ENCODE results near the gene PLK3. TPM values are rescaled to one million over a fixed set of nuclear protein-coding genes. Genes with fewer than 3 reads are reported as not detected.

The PLK3 gene
- total RNA-seq, 1 donor: 44.0 TPM

DNA sequence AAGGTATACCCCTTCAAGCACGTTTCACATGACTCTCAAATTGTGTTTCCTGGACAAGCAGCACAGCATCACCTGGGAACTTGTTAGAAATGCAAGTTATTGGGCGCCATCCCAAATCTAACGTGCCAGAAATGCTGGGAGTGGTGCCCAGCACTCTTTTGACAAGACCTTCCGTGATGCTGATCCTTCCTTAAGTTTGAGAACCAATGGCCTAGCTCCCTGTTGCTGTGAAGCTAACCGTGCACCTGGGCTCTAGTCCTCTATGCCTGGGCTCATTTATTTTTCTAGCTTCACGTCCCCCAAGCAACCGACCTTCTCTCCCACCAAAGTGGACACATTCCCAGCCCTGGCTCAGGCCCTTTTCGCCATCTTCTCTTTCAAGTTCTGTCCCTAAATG is 16.5 kb upstream of the PLK3 start:
- H3K4me3 ChIP-seq (ENCODE audit: low read depth, low read length): peak overlapping the region; percentile 36
- TF ChIP-seq, protein P1, sequence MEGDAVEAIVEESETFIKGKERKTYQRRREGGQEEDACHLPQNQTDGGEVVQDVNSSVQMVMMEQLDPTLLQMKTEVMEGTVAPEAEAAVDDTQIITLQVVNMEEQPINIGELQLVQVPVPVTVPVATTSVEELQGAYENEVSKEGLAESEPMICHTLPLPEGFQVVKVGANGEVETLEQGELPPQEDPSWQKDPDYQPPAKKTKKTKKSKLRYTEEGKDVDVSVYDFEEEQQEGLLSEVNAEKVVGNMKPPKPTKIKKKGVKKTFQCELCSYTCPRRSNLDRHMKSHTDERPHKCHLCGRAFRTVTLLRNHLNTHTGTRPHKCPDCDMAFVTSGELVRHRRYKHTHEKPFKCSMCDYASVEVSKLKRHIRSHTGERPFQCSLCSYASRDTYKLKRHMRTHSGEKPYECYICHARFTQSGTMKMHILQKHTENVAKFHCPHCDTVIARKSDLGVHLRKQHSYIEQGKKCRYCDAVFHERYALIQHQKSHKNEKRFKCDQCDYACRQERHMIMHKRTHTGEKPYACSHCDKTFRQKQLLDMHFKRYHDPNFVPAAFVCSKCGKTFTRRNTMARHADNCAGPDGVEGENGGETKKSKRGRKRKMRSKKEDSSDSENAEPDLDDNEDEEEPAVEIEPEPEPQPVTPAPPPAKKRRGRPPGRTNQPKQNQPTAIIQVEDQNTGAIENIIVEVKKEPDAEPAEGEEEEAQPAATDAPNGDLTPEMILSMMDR (IDR thresholded peaks at IDR 0.05; ENCODE audit: insufficient read depth, low read depth, low read length): no peak
- DNase-seq (ENCODE audit: low read depth): no peak

DNA sequence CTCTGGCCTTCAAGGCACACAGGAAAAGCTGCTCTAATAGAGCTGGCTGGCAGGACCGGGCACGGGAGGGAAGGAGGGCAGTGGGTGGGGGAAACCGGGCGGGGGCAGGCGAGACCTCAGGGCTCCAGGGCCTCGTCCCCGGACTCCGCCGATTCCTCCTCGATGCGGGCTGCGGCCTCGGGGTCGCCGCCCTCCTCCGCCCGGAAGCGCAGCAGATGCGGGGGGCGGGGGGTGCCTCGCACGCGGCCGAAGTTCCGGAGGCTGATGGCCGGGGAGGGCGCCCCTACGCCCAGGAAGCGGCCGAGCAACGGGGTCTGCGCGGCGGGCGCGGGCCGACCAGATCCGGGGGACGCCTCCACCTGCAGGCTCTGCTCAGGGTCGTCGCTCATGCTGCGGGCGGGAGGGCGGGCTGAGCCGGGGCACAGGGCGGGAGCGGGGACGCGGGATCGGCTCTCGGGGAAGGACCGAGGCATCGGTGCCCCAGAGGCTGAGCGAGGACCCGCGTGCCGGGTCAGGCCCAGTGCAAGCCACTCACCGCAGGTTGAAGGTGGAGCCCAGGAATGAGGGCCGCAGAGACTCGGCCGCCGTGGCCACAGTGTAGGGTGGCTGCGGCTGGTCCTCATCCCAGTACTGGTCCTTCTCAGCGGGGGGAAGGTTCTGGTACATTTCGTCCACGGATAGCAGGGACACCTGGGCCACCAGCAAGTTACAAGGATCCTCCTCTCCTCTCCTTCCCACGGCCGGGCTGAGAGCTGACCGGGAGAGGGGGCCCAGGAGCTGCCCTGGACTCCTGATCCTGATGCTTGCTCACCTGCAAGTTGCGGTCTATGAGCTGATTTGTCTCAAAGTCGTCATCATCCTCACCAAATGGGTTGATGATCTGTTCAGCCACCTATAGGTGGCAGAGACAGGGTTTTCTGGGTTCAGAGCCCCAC is 15.8 kb upstream of the PLK3 start:
- H3K4me3 ChIP-seq (ENCODE audit: low read depth, low read length): peak overlapping the region; percentile 36
- TF ChIP-seq, protein P1 (IDR thresholded peaks at IDR 0.05; ENCODE audit: insufficient read depth, low read depth, low read length): no peak

DNA sequence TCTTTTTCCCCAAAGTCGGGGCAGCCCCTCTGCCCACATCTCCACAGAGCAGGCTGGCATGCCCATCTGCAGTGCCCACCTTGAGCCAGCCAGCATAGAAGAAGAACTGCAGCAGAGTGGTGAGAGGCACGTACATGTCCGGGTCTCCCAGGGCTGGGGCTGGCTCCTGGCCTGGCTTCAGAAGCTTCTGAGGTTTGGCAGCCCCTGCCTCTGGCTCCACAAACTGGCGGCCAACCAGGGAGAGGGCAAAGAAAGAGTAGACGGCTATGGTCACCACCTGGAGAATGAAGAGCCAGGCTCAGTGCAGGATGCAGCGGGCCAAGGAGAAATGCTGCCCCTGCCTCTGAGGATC is 15.2 kb upstream of the PLK3 start:
- DNase-seq (ENCODE audit: low read depth): no peak
- no peak overlapping the region for H3K4me3 ChIP-seq (ENCODE audit: low read depth, low read length)
- TF ChIP-seq, protein P1 (IDR thresholded peaks at IDR 0.05; ENCODE audit: insufficient read depth, low read depth, low read length): no peak

More for the DNA sequence above, 15.8 kb upstream of the PLK3 start:
- DNase-seq (ENCODE audit: low read depth): no peak

DNA sequence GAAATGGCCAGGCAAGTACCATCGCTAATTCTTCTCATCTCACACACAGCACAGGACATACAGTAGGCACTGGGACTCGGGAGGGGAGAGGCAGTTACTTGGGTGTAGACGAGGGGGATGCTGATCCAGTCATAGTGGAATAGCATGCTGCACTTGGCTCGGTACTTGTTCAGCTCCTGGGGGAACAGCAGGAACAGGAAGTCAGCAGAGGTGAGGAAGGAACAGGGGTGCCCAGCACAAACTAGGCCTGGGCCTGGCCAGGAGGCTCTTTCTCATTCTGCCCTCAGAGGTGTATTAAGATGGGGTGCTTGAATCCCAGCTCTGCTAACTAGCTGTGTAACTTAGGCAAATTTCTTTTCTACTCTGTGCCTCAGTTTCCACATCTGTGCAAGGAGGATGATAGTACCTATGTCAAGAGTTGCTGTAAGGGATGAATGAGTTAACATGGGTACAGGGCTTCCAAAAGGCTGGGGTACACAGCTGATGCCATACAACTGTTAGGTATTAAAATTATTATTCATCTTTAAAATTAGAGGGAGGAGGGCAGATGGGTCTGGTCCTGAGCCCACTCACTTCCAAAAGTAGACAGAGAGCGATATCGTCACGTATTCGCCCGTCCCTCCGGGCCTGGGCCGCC is 14.6 kb upstream of the PLK3 start:
- DNase-seq (ENCODE audit: low read depth): no peak
- peak overlapping the region; percentile 59 for H3K4me3 ChIP-seq (ENCODE audit: low read depth, low read length)
- TF ChIP-seq, protein P1 (IDR thresholded peaks at IDR 0.05; ENCODE audit: insufficient read depth, low read depth, low read length): no peak

DNA sequence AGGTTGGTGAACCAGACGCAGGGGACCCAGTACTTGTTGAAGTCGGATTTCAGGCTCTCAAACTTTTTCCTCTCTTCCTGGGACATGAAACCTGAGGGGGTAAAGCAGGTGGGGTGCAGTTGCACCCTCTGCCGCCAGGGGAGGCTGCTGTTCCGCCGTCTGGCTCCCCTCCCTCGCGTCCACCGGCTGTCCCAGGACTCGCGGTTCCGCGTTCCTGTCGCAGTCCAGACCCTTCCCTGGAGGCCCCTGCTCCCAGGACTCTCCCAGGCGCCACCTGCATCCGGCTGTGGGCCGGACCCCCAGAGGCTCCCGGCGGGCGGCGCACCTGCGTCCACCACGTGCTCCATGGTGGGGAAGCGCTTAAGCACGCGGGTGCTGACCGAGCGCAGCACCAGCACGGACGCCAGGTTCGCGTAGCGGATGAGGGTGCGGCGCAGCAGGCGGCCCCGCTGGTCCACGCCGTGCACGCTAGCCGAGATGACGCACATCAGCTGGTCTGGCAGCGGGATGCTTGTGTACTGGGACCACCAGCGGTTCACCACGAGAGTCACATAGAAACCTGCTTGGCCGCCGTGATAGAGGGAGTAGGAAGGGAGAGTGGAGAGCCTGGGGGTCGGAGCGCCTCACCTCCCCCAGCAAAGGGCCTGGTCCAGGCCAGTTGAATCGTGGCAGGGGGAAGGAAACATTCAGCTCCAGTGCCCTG is 13.9 kb upstream of the PLK3 start:
- DNase-seq (ENCODE audit: low read depth): peak; percentile 56
- H3K4me3 ChIP-seq (ENCODE audit: low read depth, low read length): peak overlapping the region; percentile 59
- TF ChIP-seq, protein P1 (IDR thresholded peaks at IDR 0.05; ENCODE audit: insufficient read depth, low read depth, low read length): peak; percentile 98

DNA sequence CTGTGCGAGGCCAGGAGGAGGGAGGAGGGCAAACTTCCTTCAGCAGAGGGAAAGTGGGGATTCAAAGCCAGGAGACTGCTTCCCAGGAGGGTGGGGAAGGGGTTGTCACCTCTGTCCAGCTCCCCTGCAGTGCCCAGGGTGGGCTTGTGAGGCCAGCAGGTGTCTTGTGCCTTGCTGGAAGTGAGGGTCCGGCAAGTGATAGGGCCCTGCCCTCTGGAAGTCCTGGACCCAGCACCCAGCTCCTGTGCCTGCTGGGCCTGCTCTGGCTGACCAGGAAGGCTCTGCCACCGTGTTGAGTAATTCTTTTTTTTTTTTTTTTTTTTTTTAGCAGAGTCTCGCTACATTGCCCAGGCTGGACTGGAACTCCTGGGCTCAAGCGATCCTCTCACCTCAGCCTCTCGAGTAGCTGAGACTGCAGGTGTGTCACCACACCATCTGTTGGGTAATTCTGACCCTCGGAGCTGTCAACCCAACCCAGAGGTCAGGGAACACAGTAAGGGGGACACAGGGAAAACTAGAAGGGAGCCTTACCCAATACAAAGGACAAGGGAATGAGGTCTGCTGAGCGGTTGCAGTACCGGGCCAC is 13.2 kb upstream of the PLK3 start:
- TF ChIP-seq, protein P1 (IDR thresholded peaks at IDR 0.05; ENCODE audit: insufficient read depth, low read depth, low read length): no peak
- no peak for DNase-seq (ENCODE audit: low read depth)
- H3K4me3 ChIP-seq (ENCODE audit: low read depth, low read length): no peak overlapping the region

Measured in fibroblast of villous mesenchyme (primary cell).